AG04450 (cell line): Measurements from ENCODE around the gene MPZL2. TPM values are rescaled to one million over a fixed set of nuclear protein-coding genes. Genes with fewer than 3 reads are reported as not detected.

Source experiments
- CTCF ChIA-PET: fragments of 300-600, 350-600 bp; formaldehyde crosslinking; extraction: SDS; loops from one replicate; lab custom pipeline; 2022; ENCODE audit warnings: antibody characterized with exemption, inconsistent platforms; lab: Charles Lee
- POLR2A ChIA-PET: fragments of 350-600 bp; formaldehyde crosslinking; extraction: SDS; loops from one replicate; lab custom pipeline; 2021; ENCODE audit warnings: antibody characterized with exemption, inconsistent platforms; lab: Yijun Ruan, JAX
- DNase-seq: peaks from one replicate; pipeline ENCODE4 v3.0.0-alpha.2; 2011; ENCODE audit warnings: low read depth, low spot score
- H3K27ac ChIP-seq: one replicate; pipeline ENCODE4 v1.5.1; 2012; ENCODE audit warnings: low read depth, low read length, control low read depth
- H3K27me3 ChIP-seq: one replicate; pipeline ENCODE4 v1.6.0; 2012; ENCODE audit warnings: low read length; ENCODE audit not compliant: control insufficient read depth, insufficient read depth
- H3K4me3 ChIP-seq: 2 replicates; pipeline ENCODE4 v1.5.1; 2011; ENCODE audit warnings: mild to moderate bottlenecking, low read depth, low read length, control low read depth
- H3K9me3 ChIP-seq: 2 replicates; pipeline ENCODE4 v1.5.1; 2012; ENCODE audit warnings: low read length; ENCODE audit not compliant: control insufficient read depth, insufficient read depth
- polyA plus RNA-seq: library from polyadenylated mRNA; depleted of rRNA; stranded (reverse); fragments of >200 nt; gene quantifications from 2 replicates; pipeline ENCODE4 v1.2.3, GENCODE V29; 2011
- TF ChIP-seq, protein P1 (sequence below): IDR thresholded peaks from 2 replicates; pipeline ENCODE4 v1.5.1; 2011; ENCODE audit warnings: low read depth, low read length, control low read depth, inconsistent platforms

The MPZL2 gene
- polyA plus RNA-seq, 1 experiment, result not detected

DNA sequence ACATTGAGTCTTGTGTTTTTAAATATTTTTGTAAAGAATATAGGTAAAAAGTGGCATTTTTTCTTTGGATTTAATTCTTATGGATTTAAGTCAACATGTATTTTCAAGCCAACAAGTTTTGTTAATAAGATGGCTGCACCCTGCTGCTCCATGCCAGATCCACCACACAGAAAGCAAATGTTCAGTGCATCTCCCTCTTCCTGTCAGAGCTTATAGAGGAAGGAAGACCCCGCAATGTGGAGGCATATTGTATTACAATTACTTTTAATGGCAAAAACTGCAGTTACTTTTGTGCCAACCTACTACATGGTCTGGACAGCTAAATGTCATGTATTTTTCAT, 40.1 kb upstream of the MPZL2 start:
- POLR2A ChIA-PET, result no interaction called here

DNA sequence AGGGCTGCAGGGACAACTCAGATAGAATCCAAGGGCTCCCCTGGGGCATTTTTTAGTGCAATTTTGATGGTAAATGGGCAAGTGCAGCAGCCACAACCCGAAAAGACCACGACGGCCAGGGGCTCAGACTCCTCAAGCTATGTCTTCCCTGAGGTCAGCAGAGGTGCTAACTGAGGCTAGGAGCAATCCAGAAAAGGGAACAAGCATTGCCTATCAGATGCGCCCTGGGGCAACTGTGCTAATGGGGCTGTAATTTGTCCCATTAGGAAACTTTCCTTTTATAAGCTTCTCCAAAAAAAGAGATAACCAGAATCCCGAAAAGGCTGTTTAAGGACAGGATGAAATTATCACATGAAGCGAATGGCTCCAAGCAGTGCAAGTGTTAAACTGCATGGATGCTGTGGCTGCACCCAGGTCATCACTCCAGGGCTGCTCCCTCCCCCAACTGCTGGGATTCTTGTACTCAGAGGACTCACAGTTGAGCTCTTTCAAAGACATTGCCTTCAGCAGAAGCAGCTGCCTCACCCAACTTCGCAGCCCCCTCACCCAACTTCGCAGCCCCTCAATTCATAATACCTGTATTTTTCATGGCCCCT, 37.6 kb upstream of the MPZL2 start:
- ChIA-PET CTCF (interaction anchor here (1.2 kb wide), 1 partner anchor 51 kb away, joined by 5 read pairs; no protein-coding TSS in a partner anchor), POLR2A (no interaction called here)
- Histone ChIP-seq H3K9me3 (no peaks in the 10 kb centered on the region), H3K4me3 (no peak overlapping the region), H3K27ac (no peak overlapping the region), H3K27me3 (peaks cover 7% of the 10 kb centered on the region)
- no peak for DNase-seq
- TF ChIP-seq, protein P1, sequence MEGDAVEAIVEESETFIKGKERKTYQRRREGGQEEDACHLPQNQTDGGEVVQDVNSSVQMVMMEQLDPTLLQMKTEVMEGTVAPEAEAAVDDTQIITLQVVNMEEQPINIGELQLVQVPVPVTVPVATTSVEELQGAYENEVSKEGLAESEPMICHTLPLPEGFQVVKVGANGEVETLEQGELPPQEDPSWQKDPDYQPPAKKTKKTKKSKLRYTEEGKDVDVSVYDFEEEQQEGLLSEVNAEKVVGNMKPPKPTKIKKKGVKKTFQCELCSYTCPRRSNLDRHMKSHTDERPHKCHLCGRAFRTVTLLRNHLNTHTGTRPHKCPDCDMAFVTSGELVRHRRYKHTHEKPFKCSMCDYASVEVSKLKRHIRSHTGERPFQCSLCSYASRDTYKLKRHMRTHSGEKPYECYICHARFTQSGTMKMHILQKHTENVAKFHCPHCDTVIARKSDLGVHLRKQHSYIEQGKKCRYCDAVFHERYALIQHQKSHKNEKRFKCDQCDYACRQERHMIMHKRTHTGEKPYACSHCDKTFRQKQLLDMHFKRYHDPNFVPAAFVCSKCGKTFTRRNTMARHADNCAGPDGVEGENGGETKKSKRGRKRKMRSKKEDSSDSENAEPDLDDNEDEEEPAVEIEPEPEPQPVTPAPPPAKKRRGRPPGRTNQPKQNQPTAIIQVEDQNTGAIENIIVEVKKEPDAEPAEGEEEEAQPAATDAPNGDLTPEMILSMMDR, result no peak

More for the DNA sequence above, 40.1 kb upstream of the MPZL2 start:
- no peak overlapping the region for H3K4me3 ChIP-seq
- TF ChIP-seq, protein P1, result no peak
- CTCF ChIA-PET, result no interaction called here
- DNase-seq, result no peak
- H3K27me3 ChIP-seq, result peaks cover 7% of the 10 kb centered on the region
- no peaks in the 10 kb centered on the region for H3K9me3 ChIP-seq
- H3K27ac ChIP-seq, result no peak overlapping the region

DNA sequence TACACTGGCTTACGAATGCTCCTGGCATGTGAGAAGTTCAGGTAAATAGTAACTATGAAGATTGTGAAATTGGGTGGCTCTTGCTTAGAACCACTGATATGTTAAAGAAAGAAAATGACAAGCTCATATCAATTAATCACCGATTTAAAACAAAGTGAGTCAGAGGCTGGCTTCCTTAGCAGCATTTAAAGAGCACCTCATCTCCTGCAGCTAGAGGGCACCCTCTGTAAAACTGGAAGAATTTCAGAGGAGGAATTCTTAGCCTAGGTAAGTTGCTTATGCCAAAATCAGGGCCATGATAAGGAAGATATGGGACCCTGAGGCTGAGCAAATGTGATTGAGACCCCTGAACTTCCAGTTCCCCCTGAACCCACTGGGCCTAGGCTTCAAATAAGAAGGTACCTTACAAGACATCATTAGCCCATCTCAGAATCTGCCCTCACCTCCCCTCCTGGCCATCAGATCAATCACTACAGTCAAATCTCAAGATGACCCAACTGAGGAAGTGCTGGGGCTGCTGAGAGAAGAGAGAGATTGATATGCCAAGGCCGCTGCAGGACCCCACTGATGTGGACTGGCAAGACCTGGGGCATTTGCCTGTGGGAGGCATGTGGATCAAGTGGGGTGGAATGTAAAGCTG, 31.8 kb upstream of the MPZL2 start:
- TF ChIP-seq, protein P1, result peak; percentile 43
- Histone ChIP-seq H3K9me3 (no peaks in the 10 kb centered on the region), H3K4me3 (no peak overlapping the region), H3K27ac (no peak overlapping the region), H3K27me3 (no peaks in the 10 kb centered on the region)
- ChIA-PET POLR2A (no interaction called here), CTCF (interaction anchor here (0.8 to 1.5 kb wide), 6 partner anchors 13 to 125 kb away, joined by 3 to 4 read pairs (median 4); no protein-coding TSS in a partner anchor)
- no peak for DNase-seq

DNA sequence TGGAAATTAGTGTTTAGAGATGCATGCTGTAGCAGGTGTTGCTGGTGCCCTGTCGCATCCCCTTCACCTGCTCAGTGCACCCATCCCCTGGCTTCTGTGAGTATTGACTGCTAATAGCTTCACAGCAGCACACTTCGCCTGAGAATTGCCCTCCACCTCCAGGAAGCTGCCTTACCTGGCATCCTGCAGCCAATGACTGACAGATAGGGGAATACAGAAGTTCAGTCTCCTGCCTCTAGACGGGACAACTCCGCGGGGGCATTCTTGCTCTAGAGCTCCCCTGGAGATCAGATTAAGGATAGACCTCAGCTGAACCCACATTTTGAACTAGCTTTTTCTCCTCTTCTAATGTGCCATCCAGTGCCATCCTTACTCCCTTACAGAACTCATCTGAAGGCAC, 31.1 kb upstream of the MPZL2 start:
- Histone ChIP-seq H3K4me3 (no peak overlapping the region), H3K9me3 (no peaks in the 10 kb centered on the region), H3K27ac (no peak overlapping the region), H3K27me3 (no peaks in the 10 kb centered on the region)
- DNase-seq, result no peak
- TF ChIP-seq, protein P1, result no peak
- POLR2A ChIA-PET, result no interaction called here
- CTCF ChIA-PET, result interaction anchor here (0.8 to 1.5 kb wide), 6 partner anchors 14 to 124 kb away, joined by 3 to 4 read pairs (median 4); no protein-coding TSS in a partner anchor

DNA sequence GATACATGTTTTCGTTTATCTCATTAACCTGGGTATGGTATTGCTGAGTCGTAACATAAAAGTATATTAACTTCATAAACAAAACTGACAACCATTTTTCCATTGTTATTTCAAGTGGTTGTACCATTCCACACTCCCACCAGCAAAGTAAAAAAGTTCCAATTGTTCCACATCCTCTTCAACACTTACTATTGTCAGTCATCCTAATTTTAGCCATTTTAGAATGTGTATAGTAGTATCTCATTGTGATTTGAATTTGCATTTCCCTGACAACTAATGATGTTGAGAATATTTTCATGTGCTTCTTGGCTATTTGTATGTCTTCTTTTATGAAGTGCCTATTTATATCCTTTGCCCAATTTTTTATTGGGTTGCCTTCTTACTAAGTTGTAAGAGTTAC, 30.0 kb upstream of the MPZL2 start:
- H3K4me3 ChIP-seq, result no peak overlapping the region
- no peaks in the 10 kb centered on the region for H3K27me3 ChIP-seq
- no peak for DNase-seq
- TF ChIP-seq, protein P1, result no peak
- ChIA-PET POLR2A (no interaction called here), CTCF (interaction anchor here (0.6 kb wide), 1 partner anchor 169 kb away, joined by 3 read pairs; no protein-coding TSS in a partner anchor)
- H3K9me3 ChIP-seq, result no peaks in the 10 kb centered on the region
- H3K27ac ChIP-seq, result no peak overlapping the region
